MCF 10A (cell line): Measurements from ENCODE around the gene TERT. TPM values are rescaled to one million over a fixed set of nuclear protein-coding genes. Genes with fewer than 3 reads are reported as not detected.

Source experiments
- BruUV-seq: library from RNA; stranded (reverse); fragments of 400-500 nt; replicated peaks from 2 replicates; lab custom pipeline; 2021; lab: Mats Ljungman, UMichigan
- CTCF ChIA-PET: fragments of 300-600 bp; sonication (Branson Sonifier 250); formaldehyde crosslinking; extraction: SDS; loops from one replicate; lab custom pipeline; 2021; ENCODE audit warnings: antibody characterized with exemption, inconsistent platforms; lab: Yijun Ruan, JAX
- POLR2A ChIA-PET: fragments of 300-600, 350-650 bp; sonication (Branson Sonifier 250); formaldehyde crosslinking; extraction: SDS; loops from one replicate; lab custom pipeline; 2020; ENCODE audit warnings: antibody characterized with exemption, inconsistent platforms; lab: Yijun Ruan, JAX
- DNase-seq: peaks from one replicate; pipeline ENCODE4 v3.0.0-alpha.2; 2018; ENCODE audit not compliant: unreplicated experiment
- H3K27ac Mint-ChIP-seq: one replicate; pipeline ENCODE4 v1.8.0; 2022; ENCODE audit warnings: mild to moderate bottlenecking, low read depth, mixed read lengths; ENCODE audit not compliant: unreplicated experiment
- H3K27me3 Mint-ChIP-seq: one replicate; pipeline ENCODE4 v1.8.0; 2022; ENCODE audit warnings: mixed read lengths; ENCODE audit not compliant: insufficient read depth, unreplicated experiment
- H3K36me3 Mint-ChIP-seq: one replicate; pipeline ENCODE4 v1.8.0; 2022; ENCODE audit warnings: mild to moderate bottlenecking, moderate library complexity, mixed read lengths; ENCODE audit not compliant: insufficient read depth, unreplicated experiment
- H3K4me1 Mint-ChIP-seq: one replicate; pipeline ENCODE4 v1.8.0; 2022; ENCODE audit warnings: mixed read lengths; ENCODE audit not compliant: insufficient read depth, unreplicated experiment
- H3K4me3 Mint-ChIP-seq: one replicate; pipeline ENCODE4 v1.8.0; 2022; ENCODE audit warnings: mild to moderate bottlenecking, moderate library complexity, mixed read lengths; ENCODE audit not compliant: unreplicated experiment
- H3K9me3 Mint-ChIP-seq: one replicate; pipeline ENCODE4 v1.8.0; 2022; ENCODE audit warnings: mixed read lengths; ENCODE audit not compliant: unreplicated experiment
- CTCF ChIP-seq: fragments of 200-600 bp; IDR thresholded peaks from one replicate; pipeline ENCODE4 v1.8.0; 2022; ENCODE audit warnings: antibody characterized with exemption, mild to moderate bottlenecking; ENCODE audit not compliant: unreplicated experiment
- intact Hi-C: fragments of 100-400 bp; cut with micrococcal nuclease; formaldehyde crosslinking; loops from 2 replicates; pipeline ENCODE4 v1.14.1; 2022
- total RNA-seq: library from RNA; stranded (reverse); gene quantifications from 2 replicates; pipeline ENCODE4 v1.2.3, GENCODE V29; 2022

TERT gene
- total RNA-seq, 1 experiment from 2014 or later, result 0.16 TPM

GRCh38 chr5:1219768-1220100 lies 75.1 kb downstream of the TERT start:
- Mint-ChIP-seq H3K4me1 (no peaks in the 10 kb centered on the region), H3K4me3 (no peak overlapping the region), H3K9me3 (no peaks in the 10 kb centered on the region), H3K27me3 (no peaks in the 10 kb centered on the region), H3K36me3 (no peaks in the 10 kb centered on the region), H3K27ac (no peak overlapping the region)
- DNase-seq, result no peak
- no TSS peak for BruUV-seq
- no peak for TF ChIP-seq CTCF
- intact Hi-C loops, result no loop called here
- POLR2A ChIA-PET, result no interaction called here
- CTCF ChIA-PET, result interaction anchor here (0.5 kb wide), 1 partner anchor 269 kb away, joined by 3 read pairs; no protein-coding TSS in a partner anchor

DNA sequence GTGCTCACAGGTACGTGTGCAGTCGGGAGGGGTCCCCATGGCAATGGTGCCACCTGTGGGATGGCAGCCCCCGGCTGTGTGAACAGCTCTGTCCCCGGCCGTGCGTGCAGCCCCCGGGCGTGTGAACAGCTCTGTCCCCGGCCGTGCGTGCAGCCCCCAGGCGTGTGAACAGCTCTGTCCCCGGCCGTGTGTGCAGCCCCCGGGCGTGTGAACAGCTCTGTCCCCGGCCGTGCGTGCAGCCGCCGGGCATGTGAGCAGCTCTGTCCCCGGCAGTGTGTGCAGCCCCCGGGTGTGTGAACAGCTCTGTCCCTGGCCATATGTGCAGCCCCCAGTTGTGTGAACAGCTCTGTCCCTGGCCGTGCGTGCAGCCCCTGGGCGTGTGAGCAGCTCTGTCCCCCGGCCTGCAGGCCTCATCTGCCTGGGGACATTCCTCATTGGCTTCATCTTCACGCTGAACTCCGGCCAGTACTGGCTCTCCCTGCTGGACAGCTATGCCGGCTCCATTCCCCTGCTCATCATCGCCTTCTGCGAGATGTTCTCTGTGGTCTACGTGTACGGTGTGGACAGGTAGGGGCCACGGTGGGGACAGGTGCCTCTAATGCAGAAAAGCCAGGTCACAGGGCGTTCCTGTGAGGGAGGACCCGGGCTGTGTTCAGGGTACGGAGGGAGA lies 75.6 kb downstream of the TERT start:
- DNase-seq, result no peak
- BruUV-seq, result no TSS peak
- H3K4me3 Mint-ChIP-seq, result no peak overlapping the region
- H3K27me3 Mint-ChIP-seq, result no peaks in the 10 kb centered on the region
- intact Hi-C loops, result no loop called here
- H3K9me3 Mint-ChIP-seq, result no peaks in the 10 kb centered on the region
- no peak overlapping the region for H3K27ac Mint-ChIP-seq
- TF ChIP-seq CTCF, result no peak
- ChIA-PET CTCF (interaction anchor here (0.5 to 0.7 kb wide), 3 partner anchors 269 to 425 kb away, joined by 3 read pairs; no protein-coding TSS in a partner anchor), POLR2A (no interaction called here)
- no peaks in the 10 kb centered on the region for H3K4me1 Mint-ChIP-seq
- no peaks in the 10 kb centered on the region for H3K36me3 Mint-ChIP-seq

GRCh38 chr5:1218351-1219080 lies 76.4 kb downstream of the TERT start:
- Mint-ChIP-seq H3K27me3 (no peaks in the 10 kb centered on the region), H3K36me3 (no peaks in the 10 kb centered on the region), H3K27ac (no peak overlapping the region), H3K9me3 (no peaks in the 10 kb centered on the region), H3K4me1 (no peaks in the 10 kb centered on the region), H3K4me3 (no peak overlapping the region)
- intact Hi-C loops, result no loop called here
- BruUV-seq, result no TSS peak
- POLR2A ChIA-PET, result no interaction called here
- CTCF ChIA-PET, result interaction anchor here (0.6 to 0.7 kb wide), 2 partner anchors 409 to 426 kb away, joined by 3 read pairs; no protein-coding TSS in a partner anchor
- no peak for TF ChIP-seq CTCF
- no peak for DNase-seq

- Mint-ChIP-seq H3K9me3 (no peaks in the 10 kb centered on the region), H3K36me3 (no peaks in the 10 kb centered on the region), H3K27me3 (no peaks in the 10 kb centered on the region), H3K27ac (no peak overlapping the region), H3K4me3 (no peak overlapping the region), H3K4me1 (no peaks in the 10 kb centered on the region)
- TF ChIP-seq CTCF, result no peak
- no peak for DNase-seq
- ChIA-PET CTCF (no interaction called here), POLR2A (no interaction called here)
- intact Hi-C loops, result no loop called here
- BruUV-seq, result no TSS peak
Measured at GRCh38 chr5:1217596-1218206, 77.2 kb downstream of the TERT start.
